ENCODE results near the gene NDUFB7.
"Not testable (repeated sequence)": the region's sequence is repeated elsewhere in the genome, so short reads cannot be mapped to it uniquely, and the experiment has no call there.

Gene NDUFB7

GRCh38 chr19:14571695-14572490 lies at the start of gene NDUFB7:
TSS of gene NDUFB7 (minus strand) at chr19:14572066. CDS start at chr19:14572000, 66 bp downstream.
- DNase-seq (ENCODE audit: low read depth in 2 of 2): peak; percentile 81 to 83

- DNase-seq (ENCODE audit: low read depth in 2 of 2): no peak
Measured at GRCh38 chr19:14619404-14619803, 47.5 kb upstream of the NDUFB7 start.

- no peak for DNase-seq (ENCODE audit: low read depth in 2 of 2)
Measured at GRCh38 chr19:14616407-14616806, 44.5 kb upstream of the NDUFB7 start.

GRCh38 chr19:14615623-14616022 lies 43.8 kb upstream of the NDUFB7 start:
- DNase-seq (ENCODE audit: low read depth in 2 of 2): no peak

- no peak for DNase-seq (ENCODE audit: low read depth in 2 of 2)
Measured at GRCh38 chr19:14614099-14614412, 42.2 kb upstream of the NDUFB7 start.

GRCh38 chr19:14613399-14614098 lies 41.7 kb upstream of the NDUFB7 start:
- not testable (repeated sequence) for DNase-seq (ENCODE audit: low read depth in 2 of 2)

- DNase-seq (ENCODE audit: low read depth in 2 of 2): no peak
Measured at GRCh38 chr19:14612657-14613056, 40.8 kb upstream of the NDUFB7 start.

- DNase-seq (ENCODE audit: low read depth in 2 of 2): not testable (repeated sequence)
Measured at GRCh38 chr19:14612242-14612641, 40.4 kb upstream of the NDUFB7 start.

- DNase-seq (ENCODE audit: low read depth in 2 of 2): no peak
Measured at GRCh38 chr19:14611051-14611450, 39.2 kb upstream of the NDUFB7 start.

GRCh38 chr19:14606627-14607026 lies 34.8 kb upstream of the NDUFB7 start:
- DNase-seq (ENCODE audit: low read depth in 2 of 2): no peak

GRCh38 chr19:14603990-14604387 lies 32.1 kb upstream of the NDUFB7 start:
- DNase-seq (ENCODE audit: low read depth in 2 of 2): no peak

GRCh38 chr19:14599548-14600147 lies 27.8 kb upstream of the NDUFB7 start:
- DNase-seq (ENCODE audit: low read depth in 2 of 2): no peak

- DNase-seq (ENCODE audit: low read depth in 2 of 2): no peak
Measured at GRCh38 chr19:14595558-14595957, 23.7 kb upstream of the NDUFB7 start.

- DNase-seq (ENCODE audit: low read depth in 2 of 2): not testable (repeated sequence)
Measured at GRCh38 chr19:14589433-14589832, 17.6 kb upstream of the NDUFB7 start.

- DNase-seq (ENCODE audit: low read depth in 2 of 2): peak in 1 of 2 donors; percentile 22
Measured at GRCh38 chr19:14585187-14585586, 13.3 kb upstream of the NDUFB7 start.

- not testable (repeated sequence) for DNase-seq (ENCODE audit: low read depth in 2 of 2)
Measured at GRCh38 chr19:14584372-14584771, 12.5 kb upstream of the NDUFB7 start.

- DNase-seq (ENCODE audit: low read depth in 2 of 2): no peak
Measured at GRCh38 chr19:14582894-14583340, 11.1 kb upstream of the NDUFB7 start, which contains the start of gene CLEC17A. TSS of gene CLEC17A (plus strand) at chr19:14583084. CDS start at chr19:14583161, 77 bp downstream.

- peak; percentile 43 to 50 for DNase-seq (ENCODE audit: low read depth in 2 of 2)
Measured at GRCh38 chr19:14580623-14581237, 8.9 kb upstream of the NDUFB7 start.

GRCh38 chr19:14577885-14578427 lies 6.1 kb upstream of the NDUFB7 start:
- DNase-seq (ENCODE audit: low read depth in 2 of 2): no peak

GRCh38 chr19:14577264-14577663 lies 5.4 kb upstream of the NDUFB7 start:
- no peak for DNase-seq (ENCODE audit: low read depth in 2 of 2)

- DNase-seq (ENCODE audit: low read depth in 2 of 2): no peak
Measured at GRCh38 chr19:14576363-14576762, 4.5 kb upstream of the NDUFB7 start.

- no peak for DNase-seq (ENCODE audit: low read depth in 2 of 2)
Measured at GRCh38 chr19:14575428-14575980, 3.6 kb upstream of the NDUFB7 start.
